GM12878 (cell line): ENCODE data around the gene SNRPA1. TPM values are rescaled to one million over a fixed set of nuclear protein-coding genes. Genes with fewer than 3 reads are reported as not detected.

ENCODE experiments used
- BRCA1 ChIP-seq: IDR thresholded peaks from 2 replicates; pipeline ENCODE4 v1.6.1; 2011; ENCODE audit warnings: low read depth, low read length, improper control_type of control experiment
- CHD4 ChIP-seq: fragments of 200-600 bp; sonication (generic); IDR thresholded peaks from 2 replicates; pipeline ENCODE4 v1.6.1; 2016; ENCODE audit warnings: mild to moderate bottlenecking
- MEF2B ChIP-seq: fragments of 450-650 bp; IDR thresholded peaks from 2 replicates; pipeline ENCODE4 v1.6.1; 2018; ENCODE audit warnings: mild to moderate bottlenecking, moderate library complexity; ENCODE audit not compliant: partially characterized antibody, poor library complexity, severe bottlenecking
- RFX5 ChIP-seq: IDR thresholded peaks from 2 replicates; pipeline ENCODE4 v1.6.1; 2011; ENCODE audit warnings: low read depth, low read length, improper control_type of control experiment
- polyA plus RNA-seq, 11 experiments: library from polyadenylated mRNA; depleted of rRNA in 4 of 11; unstranded in 6 of 11; stranded (reverse) in 5 of 11; fragments of >200 nt; fragmentation: Nextera tagmentation in 4 of 11; fragmentation: Illumina TruSeq in 1 of 11; extraction: Ambion mirVana in 4 of 11; extraction: Trizol in 1 of 11; gene quantifications; 1 replicate in 1 of 11; 2 replicates in 10 of 11; pipeline versions ENCODE4 v1.2.1 to v1.2.3, GENCODE V29; 2011 to 2016; ENCODE audit warnings: inconsistent platforms in 2 of 11, missing spikeins in 2 of 11, low read depth in 1 of 11
- total RNA-seq, 4 experiments: library from RNA; depleted of rRNA in 3 of 4; stranded (reverse); fragments of >200 nt in 3 of 4; fragmentation: Illumina TruSeq in 1 of 4; extraction: Trizol in 1 of 4; gene quantifications; 2 replicates each; pipeline versions ENCODE4 v1.2.1 to v1.2.3, GENCODE V29; 2013 to 2021
- TF ChIP-seq, protein P1 (sequence below): fragments of 450-650 bp; IDR thresholded peaks from 2 replicates; pipeline ENCODE4 v1.6.1; 2017; ENCODE audit warnings: mild to moderate bottlenecking, low read depth, inconsistent platforms; ENCODE audit not compliant: poor library complexity, severe bottlenecking
- TF ChIP-seq, protein P2 (sequence below): fragments of 450-650 bp; formaldehyde crosslinking; IDR thresholded peaks from 2 replicates; pipeline ENCODE4 v1.4.0; 2022; ENCODE audit warnings: mild to moderate bottlenecking, moderate library complexity
- TF ChIP-seq, protein P3 (sequence below): fragments of 450-650 bp; IDR thresholded peaks from 2 replicates; pipeline ENCODE4 v1.6.1; 2017; ENCODE audit warnings: antibody characterized with exemption, mild to moderate bottlenecking, moderate library complexity

SNRPA1 gene
- total and polyA plus RNA-seq, 10 of the 15 experiments (the other 5 are each of a cell fraction or from before 2014, with no cell fraction given) = 59.9 to 267 (median 161) TPM

DNA sequence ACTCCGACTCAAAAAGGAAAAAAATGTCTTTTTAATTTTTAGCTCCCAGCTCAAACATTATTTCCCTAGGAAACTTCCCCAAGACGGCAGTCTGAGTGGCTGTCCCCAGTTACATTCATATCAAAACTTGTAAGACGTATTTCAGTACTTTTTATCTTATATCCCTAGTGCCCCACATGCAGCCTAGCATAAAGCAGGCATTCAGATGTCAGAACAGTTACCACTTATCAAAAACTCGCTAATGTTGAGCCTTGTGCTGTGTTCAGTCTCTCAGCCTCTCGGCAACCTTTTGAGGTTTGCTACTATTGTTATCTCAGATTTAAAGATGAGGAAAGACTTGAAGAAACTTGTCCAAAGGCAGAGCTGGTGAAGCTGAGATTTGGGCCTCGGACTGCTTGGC lies 11.1 kb downstream of the SNRPA1 start (continued):
- TF ChIP-seq, protein P1, sequence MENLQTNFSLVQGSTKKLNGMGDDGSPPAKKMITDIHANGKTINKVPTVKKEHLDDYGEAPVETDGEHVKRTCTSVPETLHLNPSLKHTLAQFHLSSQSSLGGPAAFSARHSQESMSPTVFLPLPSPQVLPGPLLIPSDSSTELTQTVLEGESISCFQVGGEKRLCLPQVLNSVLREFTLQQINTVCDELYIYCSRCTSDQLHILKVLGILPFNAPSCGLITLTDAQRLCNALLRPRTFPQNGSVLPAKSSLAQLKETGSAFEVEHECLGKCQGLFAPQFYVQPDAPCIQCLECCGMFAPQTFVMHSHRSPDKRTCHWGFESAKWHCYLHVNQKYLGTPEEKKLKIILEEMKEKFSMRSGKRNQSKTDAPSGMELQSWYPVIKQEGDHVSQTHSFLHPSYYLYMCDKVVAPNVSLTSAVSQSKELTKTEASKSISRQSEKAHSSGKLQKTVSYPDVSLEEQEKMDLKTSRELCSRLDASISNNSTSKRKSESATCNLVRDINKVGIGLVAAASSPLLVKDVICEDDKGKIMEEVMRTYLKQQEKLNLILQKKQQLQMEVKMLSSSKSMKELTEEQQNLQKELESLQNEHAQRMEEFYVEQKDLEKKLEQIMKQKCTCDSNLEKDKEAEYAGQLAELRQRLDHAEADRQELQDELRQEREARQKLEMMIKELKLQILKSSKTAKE = no peak
- TF ChIP-seq BRCA1 (no peak), MEF2B (no peak), RFX5 (no peak), CHD4 (no peak)
- TF ChIP-seq, protein P2, sequence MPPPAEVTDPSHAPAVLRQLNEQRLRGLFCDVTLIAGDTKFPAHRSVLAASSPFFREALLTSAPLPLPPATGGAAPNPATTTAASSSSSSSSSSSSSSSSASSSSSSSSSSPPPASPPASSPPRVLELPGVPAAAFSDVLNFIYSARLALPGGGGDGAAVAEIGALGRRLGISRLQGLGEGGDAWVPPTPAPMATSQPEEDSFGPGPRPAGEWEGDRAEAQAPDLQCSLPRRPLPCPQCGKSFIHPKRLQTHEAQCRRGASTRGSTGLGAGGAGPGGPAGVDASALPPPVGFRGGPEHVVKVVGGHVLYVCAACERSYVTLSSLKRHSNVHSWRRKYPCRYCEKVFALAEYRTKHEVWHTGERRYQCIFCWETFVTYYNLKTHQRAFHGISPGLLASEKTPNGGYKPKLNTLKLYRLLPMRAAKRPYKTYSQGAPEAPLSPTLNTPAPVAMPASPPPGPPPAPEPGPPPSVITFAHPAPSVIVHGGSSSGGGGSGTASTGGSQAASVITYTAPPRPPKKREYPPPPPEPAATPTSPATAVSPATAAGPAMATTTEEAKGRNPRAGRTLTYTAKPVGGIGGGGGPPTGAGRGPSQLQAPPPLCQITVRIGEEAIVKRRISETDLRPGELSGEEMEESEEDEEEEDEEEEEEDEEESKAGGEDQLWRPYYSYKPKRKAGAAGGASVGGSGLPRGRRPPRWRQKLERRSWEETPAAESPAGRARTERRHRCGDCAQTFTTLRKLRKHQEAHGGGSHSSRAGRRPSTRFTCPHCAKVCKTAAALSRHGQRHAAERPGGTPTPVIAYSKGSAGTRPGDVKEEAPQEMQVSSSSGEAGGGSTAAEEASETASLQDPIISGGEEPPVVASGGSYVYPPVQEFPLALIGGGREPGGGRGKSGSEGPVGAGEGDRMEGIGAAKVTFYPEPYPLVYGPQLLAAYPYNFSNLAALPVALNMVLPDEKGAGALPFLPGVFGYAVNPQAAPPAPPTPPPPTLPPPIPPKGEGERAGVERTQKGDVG (CRISPR knock-in tag) = no peak
- TF ChIP-seq, protein P3, sequence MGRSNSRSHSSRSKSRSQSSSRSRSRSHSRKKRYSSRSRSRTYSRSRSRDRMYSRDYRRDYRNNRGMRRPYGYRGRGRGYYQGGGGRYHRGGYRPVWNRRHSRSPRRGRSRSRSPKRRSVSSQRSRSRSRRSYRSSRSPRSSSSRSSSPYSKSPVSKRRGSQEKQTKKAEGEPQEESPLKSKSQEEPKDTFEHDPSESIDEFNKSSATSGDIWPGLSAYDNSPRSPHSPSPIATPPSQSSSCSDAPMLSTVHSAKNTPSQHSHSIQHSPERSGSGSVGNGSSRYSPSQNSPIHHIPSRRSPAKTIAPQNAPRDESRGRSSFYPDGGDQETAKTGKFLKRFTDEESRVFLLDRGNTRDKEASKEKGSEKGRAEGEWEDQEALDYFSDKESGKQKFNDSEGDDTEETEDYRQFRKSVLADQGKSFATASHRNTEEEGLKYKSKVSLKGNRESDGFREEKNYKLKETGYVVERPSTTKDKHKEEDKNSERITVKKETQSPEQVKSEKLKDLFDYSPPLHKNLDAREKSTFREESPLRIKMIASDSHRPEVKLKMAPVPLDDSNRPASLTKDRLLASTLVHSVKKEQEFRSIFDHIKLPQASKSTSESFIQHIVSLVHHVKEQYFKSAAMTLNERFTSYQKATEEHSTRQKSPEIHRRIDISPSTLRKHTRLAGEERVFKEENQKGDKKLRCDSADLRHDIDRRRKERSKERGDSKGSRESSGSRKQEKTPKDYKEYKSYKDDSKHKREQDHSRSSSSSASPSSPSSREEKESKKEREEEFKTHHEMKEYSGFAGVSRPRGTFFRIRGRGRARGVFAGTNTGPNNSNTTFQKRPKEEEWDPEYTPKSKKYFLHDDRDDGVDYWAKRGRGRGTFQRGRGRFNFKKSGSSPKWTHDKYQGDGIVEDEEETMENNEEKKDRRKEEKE = no peak
